CD4-positive, alpha-beta T cell treated with Interleukin-12 subunit alpha and Interleukin-12 subunit beta, for 1 hour (primary cell): ENCODE measurements around the gene EIF5A.

Source experiments
- DNase-seq: peaks from one replicate; pipeline ENCODE4 v3.0.0-alpha.2; 2020

Gene EIF5A

GRCh38 chr17:7285679-7286078 is 21.7 kb upstream of the EIF5A start:
- no peak for DNase-seq

- no peak for DNase-seq
Observed at GRCh38 chr17:7289256-7290032, 18.0 kb upstream of the EIF5A start.

- DNase-seq: no peak
Observed at GRCh38 chr17:7290166-7290565, 17.3 kb upstream of the EIF5A start.

- no peak for DNase-seq
Observed at GRCh38 chr17:7290685-7291084, 16.7 kb upstream of the EIF5A start.

- DNase-seq: no peak
Observed at GRCh38 chr17:7292194-7292593, 15.2 kb upstream of the EIF5A start.

GRCh38 chr17:7292729-7293128 is 14.7 kb upstream of the EIF5A start:
- no peak for DNase-seq

- no peak for DNase-seq
Observed at GRCh38 chr17:7293159-7293558, 14.3 kb upstream of the EIF5A start.

- DNase-seq: no peak
Observed at GRCh38 chr17:7293816-7294613, 13.4 kb upstream of the EIF5A start.

GRCh38 chr17:7294614-7295153 is 12.7 kb upstream of the EIF5A start, which contains the start of gene YBX2:
TSS of gene YBX2 (minus strand) at chr17:7294639. CDS start at chr17:7294500, 139 bp downstream.
- peak; percentile 87 for DNase-seq

GRCh38 chr17:7295230-7296180 is 11.9 kb upstream of the EIF5A start:
- no peak for DNase-seq

- peak; percentile 78 for DNase-seq
Observed at GRCh38 chr17:7296189-7296861, 11.1 kb upstream of the EIF5A start.

- DNase-seq: no peak
Observed at GRCh38 chr17:7304179-7304578, 3.2 kb upstream of the EIF5A start.

- DNase-seq: peak; percentile 67
Observed at GRCh38 chr17:7307686-7308624, 527 bp downstream of the EIF5A start.

GRCh38 chr17:7308625-7309433 is 1.4 kb downstream of the EIF5A start:
- DNase-seq: peak; percentile 94

GRCh38 chr17:7309628-7310027 is 2.2 kb downstream of the EIF5A start:
- no peak for DNase-seq

GRCh38 chr17:7311110-7311705 is 3.8 kb downstream of the EIF5A start:
- DNase-seq: no peak

- DNase-seq: no peak
Observed at GRCh38 chr17:7312432-7313087, 5.1 kb downstream of the EIF5A start.

GRCh38 chr17:7313088-7313889 is 5.9 kb downstream of the EIF5A start:
- DNase-seq: no peak
